GM21825 (cell line): ENCODE results near the gene WDR83.
"Not testable (repeated sequence)": the region's sequence is repeated elsewhere in the genome, so short reads cannot be mapped to it uniquely, and the experiment has no call there.

Experiments used
- ATAC-seq: cut with Tn5 transposase; IDR thresholded peaks from one replicate; pipeline ENCODE4 v1.9.1; 2021; ENCODE audit warnings: mild to moderate bottlenecking, moderate library complexity; ENCODE audit not compliant: unreplicated experiment

Gene WDR83

GRCh38 chr19:12681074-12681987, 14.7 kb downstream of the WDR83 start, which contains the start of gene DHPS:
DHPS (minus strand) TSS chr19:12681880; CDS start chr19:12681766, 114 bp downstream.
- peak; percentile 60 for ATAC-seq

- no peak for ATAC-seq
Observed at GRCh38 chr19:12685831-12686230, 19.2 kb downstream of the WDR83 start.

- no peak for ATAC-seq
Observed at GRCh38 chr19:12687496-12688196, 21.0 kb downstream of the WDR83 start, which contains the start of gene GNG14. GNG14 (plus strand) TSS chr19:12687998; CDS start chr19:12688049, 51 bp downstream.

GRCh38 chr19:12689012-12689411, 22.4 kb downstream of the WDR83 start:
- no peak for ATAC-seq

GRCh38 chr19:12689581-12690216, 23.1 kb downstream of the WDR83 start:
- ATAC-seq = no peak

GRCh38 chr19:12692960-12693359, 26.4 kb downstream of the WDR83 start:
- no peak for ATAC-seq

- ATAC-seq = no peak
Observed at GRCh38 chr19:12694641-12695040, 28.0 kb downstream of the WDR83 start.

GRCh38 chr19:12695096-12695495, 28.5 kb downstream of the WDR83 start:
- no peak for ATAC-seq

GRCh38 chr19:12695514-12695913, 28.9 kb downstream of the WDR83 start:
- peak; percentile 5 for ATAC-seq

- peak; percentile 17 for ATAC-seq
Observed at GRCh38 chr19:12695997-12696365, 29.4 kb downstream of the WDR83 start.

- peak; percentile 56 for ATAC-seq
Observed at GRCh38 chr19:12696366-12697335, 30.0 kb downstream of the WDR83 start, which contains the start of gene FBXW9. FBXW9 (minus strand) TSS chr19:12696631; CDS start chr19:12696581, 50 bp downstream.

GRCh38 chr19:12697425-12697824, 30.8 kb downstream of the WDR83 start:
- ATAC-seq = not testable (repeated sequence)

GRCh38 chr19:12698138-12698537, 31.5 kb downstream of the WDR83 start:
- no peak for ATAC-seq

GRCh38 chr19:12701596-12702282, 35.1 kb downstream of the WDR83 start:
- no peak for ATAC-seq

- no peak for ATAC-seq
Observed at GRCh38 chr19:12703046-12703445, 36.4 kb downstream of the WDR83 start.

- no peak for ATAC-seq
Observed at GRCh38 chr19:12705169-12705568, 38.6 kb downstream of the WDR83 start.

GRCh38 chr19:12705654-12706331, 39.2 kb downstream of the WDR83 start:
- no peak for ATAC-seq

- no peak for ATAC-seq
Observed at GRCh38 chr19:12706332-12706718, 39.7 kb downstream of the WDR83 start.

- ATAC-seq = no peak
Observed at GRCh38 chr19:12708641-12709040, 42.0 kb downstream of the WDR83 start.
